ENCODE results near the gene UBE2G2.

UBE2G2 gene

GRCh38 chr21:44756423-44757185 is 45.0 kb downstream of the UBE2G2 start:
- Histone ChIP-seq H3K4me1 (ENCODE audit: control insufficient read depth, insufficient read depth, low read length) (no peaks in the 10 kb centered on the region), H3K9ac (ENCODE audit: low read length in 2 of 2) (no peak overlapping the region), H3K9me3 (ENCODE audit: control insufficient read depth in 2 of 2, low read length in 2 of 2) (peaks cover 0 to 6% of the 10 kb centered on the region in 2 donors), H3K27me3 (ENCODE audit: control insufficient read depth in 1 of 2, insufficient read depth in 2 of 2, low read length in 2 of 2) (no peaks in the 10 kb centered on the region), H3K27ac (ENCODE audit: low read length) (no peak overlapping the region), H3K36me3 (ENCODE audit: control insufficient read depth in 2 of 2, insufficient read depth in 2 of 2, low read length in 2 of 2) (no peaks in the 10 kb centered on the region), H3K4me3 (ENCODE audit: low read length in 2 of 2) (no peak overlapping the region)

GRCh38 chr21:44755227-44755626 is 46.4 kb downstream of the UBE2G2 start:
- peaks cover 0 to 6% of the 10 kb centered on the region in 2 donors for H3K9me3 ChIP-seq (ENCODE audit: control insufficient read depth in 2 of 2, low read length in 2 of 2)
- no peak overlapping the region for H3K27ac ChIP-seq (ENCODE audit: low read length)
- peaks cover 1 to 7% of the 10 kb centered on the region in 2 donors for H3K27me3 ChIP-seq (ENCODE audit: control insufficient read depth in 1 of 2, insufficient read depth in 2 of 2, low read length in 2 of 2)
- H3K9ac ChIP-seq (ENCODE audit: low read length in 2 of 2): no peak overlapping the region
- H3K36me3 ChIP-seq (ENCODE audit: control insufficient read depth in 2 of 2, insufficient read depth in 2 of 2, low read length in 2 of 2): no peaks in the 10 kb centered on the region
- no peaks in the 10 kb centered on the region for H3K4me1 ChIP-seq (ENCODE audit: control insufficient read depth, insufficient read depth, low read length)
- no peak overlapping the region for H3K4me3 ChIP-seq (ENCODE audit: low read length in 2 of 2)

DNA sequence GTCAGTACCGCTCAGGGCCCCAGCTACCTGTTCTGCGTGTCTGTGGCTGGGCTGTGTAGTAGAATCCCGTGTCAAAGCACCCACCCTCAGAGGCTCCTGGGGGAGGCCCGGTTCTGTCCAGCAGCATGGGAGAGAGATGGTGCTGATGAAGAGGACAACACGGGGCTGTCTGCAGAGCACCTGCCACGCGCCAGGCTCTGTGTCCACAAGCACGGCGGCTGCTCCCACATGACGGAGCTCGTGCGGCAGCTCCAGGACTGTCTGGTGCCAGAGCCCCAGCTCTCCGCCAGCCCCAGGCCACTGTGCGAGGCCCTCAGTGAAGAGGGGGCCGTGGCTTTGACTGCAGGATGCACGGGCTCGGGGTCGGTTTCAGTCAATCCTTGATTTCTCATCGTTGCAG is 48.3 kb downstream of the UBE2G2 start:
- Histone ChIP-seq H3K4me3 (ENCODE audit: low read length in 2 of 2) (no peak overlapping the region), H3K36me3 (ENCODE audit: control insufficient read depth in 2 of 2, insufficient read depth in 2 of 2, low read length in 2 of 2) (no peaks in the 10 kb centered on the region), H3K9me3 (ENCODE audit: control insufficient read depth in 2 of 2, low read length in 2 of 2) (peaks cover 0 to 6% of the 10 kb centered on the region in 2 donors), H3K27me3 (ENCODE audit: control insufficient read depth in 1 of 2, insufficient read depth in 2 of 2, low read length in 2 of 2) (peaks cover 9 to 16% of the 10 kb centered on the region in 2 donors), H3K4me1 (ENCODE audit: control insufficient read depth, insufficient read depth, low read length) (no peaks in the 10 kb centered on the region), H3K9ac (ENCODE audit: low read length in 2 of 2) (no peak overlapping the region), H3K27ac (ENCODE audit: low read length) (no peak overlapping the region)

GRCh38 chr21:44752671-44753235 is 48.9 kb downstream of the UBE2G2 start:
- Histone ChIP-seq H3K27me3 (ENCODE audit: control insufficient read depth in 1 of 2, insufficient read depth in 2 of 2, low read length in 2 of 2) (peaks cover 9 to 16% of the 10 kb centered on the region in 2 donors), H3K27ac (ENCODE audit: low read length) (no peak overlapping the region)

GRCh38 chr21:44751799-44752636 is 49.6 kb downstream of the UBE2G2 start:
- no peak overlapping the region for H3K4me3 ChIP-seq (ENCODE audit: low read length in 2 of 2)

More at GRCh38 chr21:44752671-44753235, 48.9 kb downstream of the UBE2G2 start:
- no peak overlapping the region for H3K9ac ChIP-seq (ENCODE audit: low read length in 2 of 2)
- no peak overlapping the region for H3K4me3 ChIP-seq (ENCODE audit: low read length in 2 of 2)
- no peaks in the 10 kb centered on the region for H3K4me1 ChIP-seq (ENCODE audit: control insufficient read depth, insufficient read depth, low read length)
- peaks cover 0 to 2% of the 10 kb centered on the region in 2 donors for H3K9me3 ChIP-seq (ENCODE audit: control insufficient read depth in 2 of 2, low read length in 2 of 2)
- H3K36me3 ChIP-seq (ENCODE audit: control insufficient read depth in 2 of 2, insufficient read depth in 2 of 2, low read length in 2 of 2): no peaks in the 10 kb centered on the region

DNA sequence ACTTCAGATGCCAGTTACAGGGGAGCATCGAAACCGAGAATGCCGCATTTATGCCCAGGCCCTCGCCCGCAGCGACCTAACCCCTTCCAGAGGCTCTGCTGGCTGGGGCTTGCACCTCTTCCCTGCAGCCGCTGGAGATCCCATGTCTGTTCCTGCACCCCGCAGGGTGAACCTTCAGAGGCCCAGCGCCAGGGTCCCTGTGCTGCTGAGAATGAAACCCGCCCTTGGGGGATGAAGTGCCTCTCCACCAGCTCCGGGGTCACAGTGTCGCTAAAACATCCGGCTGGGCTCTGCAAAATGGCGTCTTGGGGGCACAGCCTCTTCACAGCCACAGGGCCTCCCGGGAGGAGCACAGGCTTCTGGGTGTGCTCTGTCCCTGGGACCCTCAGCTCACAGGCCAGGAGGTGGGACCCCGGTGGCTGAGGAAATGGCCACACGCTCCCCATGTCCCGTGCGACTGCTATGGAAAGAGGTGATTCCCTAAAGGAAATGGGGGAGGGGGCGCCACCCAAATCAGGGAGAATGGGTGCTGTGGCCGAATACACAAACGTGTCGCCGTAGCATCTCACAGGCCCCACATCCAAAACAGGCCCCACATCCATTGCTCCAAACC is 50.3 kb downstream of the UBE2G2 start:
- Histone ChIP-seq H3K4me1 (ENCODE audit: control insufficient read depth, insufficient read depth, low read length) (no peaks in the 10 kb centered on the region), H3K4me3 (ENCODE audit: low read length in 2 of 2) (no peak overlapping the region), H3K9me3 (ENCODE audit: control insufficient read depth in 2 of 2, low read length in 2 of 2) (no peaks in the 10 kb centered on the region), H3K36me3 (ENCODE audit: control insufficient read depth in 2 of 2, insufficient read depth in 2 of 2, low read length in 2 of 2) (no peaks in the 10 kb centered on the region), H3K9ac (ENCODE audit: low read length in 2 of 2) (no peak overlapping the region), H3K27ac (ENCODE audit: low read length) (no peak overlapping the region), H3K27me3 (ENCODE audit: control insufficient read depth in 1 of 2, insufficient read depth in 2 of 2, low read length in 2 of 2) (peaks cover 9 to 16% of the 10 kb centered on the region in 2 donors)

More at GRCh38 chr21:44751799-44752636, 49.6 kb downstream of the UBE2G2 start:
- no peak overlapping the region for H3K27ac ChIP-seq (ENCODE audit: low read length)
- H3K9me3 ChIP-seq (ENCODE audit: control insufficient read depth in 2 of 2, low read length in 2 of 2): no peaks in the 10 kb centered on the region
- H3K4me1 ChIP-seq (ENCODE audit: control insufficient read depth, insufficient read depth, low read length): no peaks in the 10 kb centered on the region
- H3K27me3 ChIP-seq (ENCODE audit: control insufficient read depth in 1 of 2, insufficient read depth in 2 of 2, low read length in 2 of 2): peaks cover 9 to 16% of the 10 kb centered on the region in 2 donors
- no peak overlapping the region for H3K9ac ChIP-seq (ENCODE audit: low read length in 2 of 2)
- H3K36me3 ChIP-seq (ENCODE audit: control insufficient read depth in 2 of 2, insufficient read depth in 2 of 2, low read length in 2 of 2): no peaks in the 10 kb centered on the region

DNA sequence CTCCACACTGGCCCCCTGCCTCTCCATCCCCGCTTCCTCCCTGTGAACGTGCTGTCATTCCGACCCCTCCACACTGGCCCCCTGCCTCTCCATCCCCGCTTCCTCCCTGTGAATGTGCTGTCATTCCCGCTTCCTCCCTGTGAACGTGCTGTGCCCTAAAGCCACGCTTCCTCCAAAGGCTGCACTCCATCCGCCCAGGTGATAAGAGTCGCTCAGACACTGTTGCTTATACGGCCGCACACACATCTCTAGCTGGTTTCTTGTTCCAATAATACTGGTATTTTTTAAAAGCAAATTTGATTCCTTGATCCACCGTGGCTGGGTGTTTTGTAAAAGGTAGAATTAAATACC is 51.0 kb downstream of the UBE2G2 start:
- Histone ChIP-seq H3K4me1 (ENCODE audit: control insufficient read depth, insufficient read depth, low read length) (no peaks in the 10 kb centered on the region), H3K27me3 (ENCODE audit: control insufficient read depth in 1 of 2, insufficient read depth in 2 of 2, low read length in 2 of 2) (peaks cover 9 to 16% of the 10 kb centered on the region in 2 donors), H3K27ac (ENCODE audit: low read length) (no peak overlapping the region), H3K4me3 (ENCODE audit: low read length in 2 of 2) (no peak overlapping the region), H3K9me3 (ENCODE audit: control insufficient read depth in 2 of 2, low read length in 2 of 2) (no peaks in the 10 kb centered on the region), H3K9ac (ENCODE audit: low read length in 2 of 2) (no peak overlapping the region), H3K36me3 (ENCODE audit: control insufficient read depth in 2 of 2, insufficient read depth in 2 of 2, low read length in 2 of 2) (no peaks in the 10 kb centered on the region)

DNA sequence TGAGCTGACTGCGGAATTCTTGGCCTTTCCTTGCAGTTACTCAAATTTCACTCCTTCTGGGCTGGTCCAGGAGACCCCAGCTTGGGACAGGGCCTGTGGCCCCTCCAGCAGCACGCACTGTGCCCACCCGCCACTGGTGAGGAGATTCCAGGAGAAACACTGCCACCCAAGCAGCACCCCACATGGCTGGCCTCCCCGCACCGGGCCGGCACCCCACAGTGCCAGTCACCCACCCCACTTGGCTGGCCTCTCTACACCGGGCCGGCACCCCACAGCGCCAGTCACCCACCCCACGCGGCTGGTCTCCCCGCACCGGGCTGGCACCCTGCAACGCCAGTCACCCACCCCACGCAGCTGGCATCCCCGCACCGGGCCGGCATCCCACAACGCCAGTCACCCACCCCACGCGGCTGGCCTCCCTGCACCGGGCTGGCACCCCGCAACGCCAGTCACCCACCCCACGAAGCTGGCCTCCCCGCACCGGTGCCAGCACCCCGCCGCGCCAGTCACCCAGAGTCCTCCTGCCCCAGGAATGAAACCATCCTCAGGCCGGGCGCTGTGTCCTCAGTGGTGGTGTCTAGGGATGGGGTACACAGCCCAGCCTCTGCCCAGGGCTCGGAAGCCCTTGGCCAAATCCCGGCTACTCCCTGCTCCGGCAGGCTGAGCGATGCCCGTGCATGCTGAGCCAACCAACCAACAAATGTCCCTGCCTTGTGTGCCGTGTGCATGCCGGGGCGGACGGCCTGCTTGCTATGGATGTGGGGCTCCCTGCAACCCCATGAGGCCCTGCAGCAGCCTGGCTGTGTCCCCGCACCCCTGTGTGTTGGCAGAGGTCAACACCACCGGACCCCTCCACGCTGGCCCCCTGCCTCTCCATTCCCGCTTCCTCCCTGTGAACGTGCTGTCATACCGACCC is 51.6 kb downstream of the UBE2G2 start:
- H3K4me3 ChIP-seq (ENCODE audit: low read length in 2 of 2): no peak overlapping the region

DNA sequence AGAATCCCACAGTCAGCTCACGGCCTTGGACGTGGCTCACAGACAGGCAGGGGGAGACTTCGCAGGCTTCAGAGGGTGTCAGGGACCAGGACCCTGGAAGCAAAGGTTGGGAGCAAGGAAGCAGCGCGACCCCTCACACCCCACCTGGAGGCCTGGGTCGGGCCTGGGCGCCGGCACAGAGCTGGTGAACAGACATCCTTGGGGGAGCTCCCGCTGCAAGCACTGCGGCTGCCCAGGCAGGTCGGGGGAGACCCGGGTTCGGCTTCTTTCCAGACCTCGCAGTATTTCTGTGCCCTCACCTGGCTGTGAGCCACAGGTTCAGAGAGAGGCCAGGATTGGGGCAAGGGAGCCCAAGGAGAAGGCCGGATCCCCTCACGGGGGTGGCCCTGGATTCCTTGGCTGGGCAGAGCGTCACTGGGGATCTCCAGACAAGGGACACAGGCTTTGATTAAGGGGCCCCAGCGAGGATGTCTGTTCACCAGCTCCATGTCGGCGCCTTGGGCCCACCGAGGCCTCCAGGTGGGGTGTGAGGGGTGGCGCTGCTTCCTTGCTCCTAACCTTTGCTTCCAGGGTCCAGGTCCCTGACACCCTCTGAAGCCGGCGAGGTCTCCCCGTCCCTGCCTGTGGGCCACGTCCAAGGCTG is 52.4 kb downstream of the UBE2G2 start:
- no peak overlapping the region for H3K9ac ChIP-seq (ENCODE audit: low read length in 2 of 2)
- no peak overlapping the region for H3K4me3 ChIP-seq (ENCODE audit: low read length in 2 of 2)

More for the DNA sequence above, 51.6 kb downstream of the UBE2G2 start:
- no peaks in the 10 kb centered on the region for H3K9me3 ChIP-seq (ENCODE audit: control insufficient read depth in 2 of 2, low read length in 2 of 2)
- no peaks in the 10 kb centered on the region for H3K4me1 ChIP-seq (ENCODE audit: control insufficient read depth, insufficient read depth, low read length)
- no peak overlapping the region for H3K9ac ChIP-seq (ENCODE audit: low read length in 2 of 2)
- peaks cover 9 to 16% of the 10 kb centered on the region in 2 donors for H3K27me3 ChIP-seq (ENCODE audit: control insufficient read depth in 1 of 2, insufficient read depth in 2 of 2, low read length in 2 of 2)
- H3K36me3 ChIP-seq (ENCODE audit: control insufficient read depth in 2 of 2, insufficient read depth in 2 of 2, low read length in 2 of 2): no peaks in the 10 kb centered on the region
- no peak overlapping the region for H3K27ac ChIP-seq (ENCODE audit: low read length)

More for the DNA sequence above, 52.4 kb downstream of the UBE2G2 start:
- no peaks in the 10 kb centered on the region for H3K9me3 ChIP-seq (ENCODE audit: control insufficient read depth in 2 of 2, low read length in 2 of 2)
- peaks cover 9 to 16% of the 10 kb centered on the region in 2 donors for H3K27me3 ChIP-seq (ENCODE audit: control insufficient read depth in 1 of 2, insufficient read depth in 2 of 2, low read length in 2 of 2)
- H3K27ac ChIP-seq (ENCODE audit: low read length): no peak overlapping the region
- no peaks in the 10 kb centered on the region for H3K36me3 ChIP-seq (ENCODE audit: control insufficient read depth in 2 of 2, insufficient read depth in 2 of 2, low read length in 2 of 2)
- H3K4me1 ChIP-seq (ENCODE audit: control insufficient read depth, insufficient read depth, low read length): no peaks in the 10 kb centered on the region

Data from stomach smooth muscle (tissue), 2 donors.